Smooth muscle cell of the brain vasculature (primary cell): Measurements from ENCODE around the gene RBKS.

Experiments used
- DNase-seq: peaks from one replicate; pipeline ENCODE4 v3.0.0-alpha.2; 2012; ENCODE audit warnings: low read depth, low spot score

The RBKS gene

DNA sequence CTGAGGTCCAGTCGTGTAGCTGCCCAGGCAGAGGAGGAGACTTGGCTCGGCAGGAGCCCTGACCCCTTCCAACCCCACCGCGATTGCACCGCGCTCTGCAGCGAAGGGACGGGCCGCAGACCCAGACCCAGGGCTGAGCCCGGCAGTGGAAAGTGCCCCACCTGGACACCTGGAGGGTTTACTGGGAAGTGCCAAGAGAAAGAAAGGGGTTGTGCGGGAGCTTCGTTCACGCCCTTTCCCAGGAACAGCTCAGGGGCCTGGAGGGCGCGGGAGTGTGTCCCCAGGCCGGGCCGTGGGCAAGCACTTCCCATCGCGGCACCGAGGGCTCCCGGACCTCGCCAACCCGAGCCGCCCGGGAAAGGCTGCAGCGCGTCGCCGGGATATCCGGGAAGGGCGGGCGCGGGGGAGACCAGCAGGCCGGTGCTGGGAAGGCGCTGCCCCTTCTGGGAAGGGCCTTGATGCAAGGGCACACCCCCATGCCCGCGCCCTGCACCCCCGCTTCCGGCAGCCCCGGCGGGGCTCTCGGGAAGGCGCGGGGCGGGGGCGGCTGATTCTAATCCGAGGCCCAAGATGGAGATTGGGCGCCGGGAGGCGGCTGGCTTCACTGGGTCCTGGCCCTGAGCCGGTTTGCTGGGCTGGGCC, 154.8 kb downstream of the RBKS start:
- DNase-seq, result no peak

DNA sequence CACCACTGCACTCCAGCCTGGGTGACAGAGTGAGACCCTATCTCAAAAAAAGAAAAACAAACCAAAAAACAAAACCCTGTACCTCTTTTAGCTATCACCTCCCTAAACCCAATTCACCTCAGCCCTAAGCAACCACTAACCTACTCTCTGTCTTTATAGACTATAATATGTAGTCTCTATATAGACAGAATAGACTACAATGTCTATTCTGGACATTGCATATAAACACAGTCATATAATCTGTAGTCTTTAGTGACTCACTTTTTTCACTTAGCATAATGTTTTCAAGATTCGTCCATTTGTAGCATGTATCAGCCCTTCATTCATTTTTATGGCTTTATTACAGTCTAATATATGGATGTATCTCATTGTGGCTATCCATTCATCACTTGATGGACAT, 155.9 kb downstream of the RBKS start:
- no peak for DNase-seq
